ENCODE data around the gene TRIM71. TPM values are rescaled to one million over a fixed set of nuclear protein-coding genes. Genes with fewer than 3 reads are reported as not detected.
"Not testable (repeated sequence)": the region's sequence is repeated elsewhere in the genome, so short reads cannot be mapped to it uniquely, and the experiment has no call there.

TRIM71 gene
- total and polyA plus RNA-seq, 12 donors, result 0.07 TPM; not detected in 11

DNA sequence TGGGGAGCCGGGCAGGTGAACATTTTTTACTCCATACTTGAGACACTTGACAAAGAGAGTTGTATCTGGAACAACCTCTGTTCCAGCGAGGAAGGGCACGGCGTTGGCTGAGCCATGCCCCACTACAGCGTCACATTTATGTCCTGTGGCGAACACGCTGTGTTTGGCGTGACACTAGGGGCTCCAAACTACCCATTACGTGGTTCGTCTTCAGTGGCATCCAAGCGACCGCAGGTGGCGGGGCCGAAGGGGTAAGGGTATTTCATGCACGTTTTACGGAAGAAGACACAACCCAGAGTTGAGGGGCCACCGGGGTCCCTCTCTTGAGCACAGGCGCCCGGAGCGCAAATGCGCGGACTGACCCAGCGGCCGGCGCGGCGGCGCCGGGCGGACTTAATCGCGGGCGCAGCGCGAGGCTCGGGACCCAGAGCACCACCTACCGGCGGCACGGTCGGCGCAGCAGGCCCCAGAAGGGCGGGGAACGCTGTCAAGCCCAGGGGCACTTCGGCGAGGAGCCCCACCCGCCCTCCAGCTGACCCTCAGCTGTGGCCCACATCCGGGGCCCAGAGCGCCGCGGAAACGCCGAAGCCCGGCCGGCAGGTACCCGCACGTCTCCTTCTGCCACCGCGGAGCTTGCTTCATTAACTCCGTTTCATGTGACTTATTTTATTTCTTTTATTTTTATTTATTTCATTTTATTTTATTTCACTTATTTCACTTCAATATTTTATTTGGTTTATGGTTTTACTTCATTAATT is 36.4 kb upstream of the TRIM71 start:
- Histone ChIP-seq H3K9me3 (no peaks in the 10 kb centered on the region), H3K4me3 (peak overlapping the region; percentile 40 to 67 (median 58)), H3K36me3 (no peaks in the 10 kb centered on the region), H3K27me3 (no peaks in the 10 kb centered on the region), H3K27ac (no peak overlapping the region), H3K4me1 (peaks cover 0 to 9% (median 6%) of the 10 kb centered on the region in 9 donors)
- TF ChIP-seq, protein P1, sequence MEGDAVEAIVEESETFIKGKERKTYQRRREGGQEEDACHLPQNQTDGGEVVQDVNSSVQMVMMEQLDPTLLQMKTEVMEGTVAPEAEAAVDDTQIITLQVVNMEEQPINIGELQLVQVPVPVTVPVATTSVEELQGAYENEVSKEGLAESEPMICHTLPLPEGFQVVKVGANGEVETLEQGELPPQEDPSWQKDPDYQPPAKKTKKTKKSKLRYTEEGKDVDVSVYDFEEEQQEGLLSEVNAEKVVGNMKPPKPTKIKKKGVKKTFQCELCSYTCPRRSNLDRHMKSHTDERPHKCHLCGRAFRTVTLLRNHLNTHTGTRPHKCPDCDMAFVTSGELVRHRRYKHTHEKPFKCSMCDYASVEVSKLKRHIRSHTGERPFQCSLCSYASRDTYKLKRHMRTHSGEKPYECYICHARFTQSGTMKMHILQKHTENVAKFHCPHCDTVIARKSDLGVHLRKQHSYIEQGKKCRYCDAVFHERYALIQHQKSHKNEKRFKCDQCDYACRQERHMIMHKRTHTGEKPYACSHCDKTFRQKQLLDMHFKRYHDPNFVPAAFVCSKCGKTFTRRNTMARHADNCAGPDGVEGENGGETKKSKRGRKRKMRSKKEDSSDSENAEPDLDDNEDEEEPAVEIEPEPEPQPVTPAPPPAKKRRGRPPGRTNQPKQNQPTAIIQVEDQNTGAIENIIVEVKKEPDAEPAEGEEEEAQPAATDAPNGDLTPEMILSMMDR (IDR thresholded peaks at IDR 0.05), result peak; percentile 61 to 93 (median 85)
- WGBS, 2 donors, result 2% methylated on average over 59 of the region's 59 CpGs
- ATAC-seq (peak; percentile 91 to 96 (median 94)), DNase-seq (peak; percentile 58 to 78)
- intact Hi-C loops (cut with DNase I), result loop anchor here in 1 of 10 donors (10.0 kb wide), 1 partner anchor 267 kb away; no protein-coding TSS in a partner anchor

DNA sequence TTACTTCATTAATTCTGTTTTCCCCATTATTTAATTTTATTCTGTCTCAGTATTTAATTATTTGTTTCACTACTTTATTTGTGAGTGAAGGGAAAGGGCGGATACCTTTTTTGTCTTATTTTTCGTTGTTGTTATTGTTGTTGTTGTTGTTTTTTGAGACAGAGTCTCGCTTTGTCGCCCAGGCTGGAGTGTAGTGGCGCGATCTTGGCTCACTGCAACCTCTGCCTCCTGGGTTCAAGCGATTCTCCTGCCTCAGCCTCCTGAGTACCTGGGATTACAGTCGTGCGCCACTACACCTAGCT is 35.9 kb upstream of the TRIM71 start:
- H3K36me3 ChIP-seq, H3K4me1 ChIP-seq, DNase-seq, H3K9me3 ChIP-seq, H3K27me3 ChIP-seq, H3K27ac ChIP-seq, ATAC-seq: not testable (repeated sequence)
- peak overlapping the region in 5 of 10 donors; percentile 40 to 67 (median 58) for H3K4me3 ChIP-seq
- WGBS, 2 donors, result 93 to 97% methylated on average over 9 of the region's 9 CpGs
- intact Hi-C loops (cut with DNase I), result loop anchor here in 1 of 10 donors (10.0 kb wide), 1 partner anchor 267 kb away; no protein-coding TSS in a partner anchor

DNA sequence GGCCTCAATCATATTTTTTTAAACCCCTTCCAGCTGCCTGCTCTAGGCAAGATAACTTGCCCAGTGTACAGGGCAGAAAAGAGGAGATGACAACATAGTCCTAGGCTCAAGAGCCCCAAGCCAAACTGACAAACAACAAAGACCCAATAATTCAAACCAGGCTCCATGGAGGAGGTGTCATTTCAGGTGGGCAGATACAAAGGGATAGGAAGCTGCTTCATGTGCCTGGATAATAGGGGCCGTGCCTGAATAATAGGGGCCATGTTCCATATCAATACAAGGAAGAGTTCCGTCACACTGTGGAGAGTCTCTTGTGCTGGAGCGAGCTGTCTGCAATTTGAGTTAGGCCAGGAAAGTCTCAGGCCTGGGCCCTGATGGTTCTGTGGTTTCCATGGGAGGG is 35.4 kb upstream of the TRIM71 start:
- 97% methylated on average over 3 of the region's 3 CpGs for WGBS, 2 donors
- intact Hi-C loops (cut with DNase I), result loop anchor here in 1 of 10 donors (10.0 kb wide), 1 partner anchor 268 kb away; no protein-coding TSS in a partner anchor
- Histone ChIP-seq H3K36me3 (no peaks in the 10 kb centered on the region), H3K27ac (no peak overlapping the region), H3K9me3 (no peaks in the 10 kb centered on the region), H3K4me1 (peaks cover 0 to 9% (median 6%) of the 10 kb centered on the region in 9 donors), H3K4me3 (no peak overlapping the region), H3K27me3 (no peaks in the 10 kb centered on the region)
- DNase-seq (no peak), ATAC-seq (no peak)
- TF ChIP-seq, protein P1 (IDR thresholded peaks at IDR 0.05), result no peak

- no peak overlapping the region for H3K27ac ChIP-seq
- H3K9me3 ChIP-seq, result no peaks in the 10 kb centered on the region
- H3K4me1 ChIP-seq, result no peaks in the 10 kb centered on the region
- DNase-seq (no peak), ATAC-seq (no peak)
- TF ChIP-seq, protein P1 (IDR thresholded peaks at IDR 0.05), result no peak
- H3K27me3 ChIP-seq, result no peaks in the 10 kb centered on the region
- 69 to 72% methylated on average over 3 of the region's 3 CpGs for WGBS, 2 donors
- intact Hi-C loops (cut with DNase I), result no loop called here
- H3K36me3 ChIP-seq, result no peaks in the 10 kb centered on the region
- no peak overlapping the region for H3K4me3 ChIP-seq
Observed at GRCh38 chr3:32791833-32792232, 26.0 kb upstream of the TRIM71 start.

Measured in heart right ventricle (tissue), 16 donors.